Activated CD8-positive, alpha-beta memory T cell treated with anti-CD3 and anti-CD28 coated beads, Interleukin-2, amount 50 U/mL, for 4 hours (primary cell): ENCODE data around the gene PSMA8.
A peak's percentile ranks its signal among the peaks of the same experiment; 100 is the strongest.
"Not testable (repeated sequence)": the region's sequence is repeated elsewhere in the genome, so short reads cannot be mapped to it uniquely, and the experiment has no call there.

ENCODE experiments used
- DNase-seq: peaks from one replicate; pipeline ENCODE4 v3.0.0-alpha.2; 2020

PSMA8 gene

GRCh38 chr18:26133652-26134051, at the start of gene PSMA8:
TSS of gene PSMA8 (plus strand) at chr18:26133869. CDS start at chr18:26133966, 97 bp downstream.
- peak; percentile 64 for DNase-seq

DNA sequence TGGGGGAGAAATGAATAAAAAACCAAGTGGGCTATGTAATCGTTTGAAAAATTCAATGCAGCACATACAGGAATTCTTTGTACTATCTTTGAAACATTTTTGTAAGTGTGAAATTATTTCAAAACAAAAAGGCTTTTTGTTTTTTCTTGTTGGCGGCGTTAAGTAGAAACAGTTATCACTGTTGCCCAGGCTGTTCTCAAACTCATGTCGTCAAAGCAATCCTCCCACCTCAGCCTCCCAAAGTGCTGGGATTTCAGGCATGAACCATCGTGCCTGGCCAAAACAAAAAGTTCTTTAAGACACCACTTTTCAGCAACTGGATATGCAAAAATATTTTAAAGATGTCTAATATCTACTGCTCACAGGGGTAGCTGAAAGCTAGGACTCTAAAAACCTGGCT, 48.6 kb upstream of the PSMA8 start:
- DNase-seq: no peak

DNA sequence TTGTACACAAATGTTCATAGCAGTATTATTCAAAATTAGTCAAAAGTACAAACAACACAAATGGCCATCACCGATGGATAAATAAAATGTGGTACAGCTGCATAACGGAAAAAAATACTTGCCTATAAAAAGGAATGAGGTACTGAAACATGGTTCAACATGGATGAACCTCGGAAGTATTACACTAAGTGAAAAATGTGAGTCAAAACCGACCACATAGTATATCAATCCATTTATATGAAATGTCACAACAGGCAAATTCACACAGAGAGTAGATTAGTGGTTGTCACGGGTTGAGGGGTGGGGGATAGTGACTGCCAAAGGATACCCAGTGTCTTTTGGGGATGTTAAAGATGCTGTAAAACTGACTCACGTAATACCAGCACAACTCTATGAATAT, 46.7 kb upstream of the PSMA8 start:
- DNase-seq: no peak

DNA sequence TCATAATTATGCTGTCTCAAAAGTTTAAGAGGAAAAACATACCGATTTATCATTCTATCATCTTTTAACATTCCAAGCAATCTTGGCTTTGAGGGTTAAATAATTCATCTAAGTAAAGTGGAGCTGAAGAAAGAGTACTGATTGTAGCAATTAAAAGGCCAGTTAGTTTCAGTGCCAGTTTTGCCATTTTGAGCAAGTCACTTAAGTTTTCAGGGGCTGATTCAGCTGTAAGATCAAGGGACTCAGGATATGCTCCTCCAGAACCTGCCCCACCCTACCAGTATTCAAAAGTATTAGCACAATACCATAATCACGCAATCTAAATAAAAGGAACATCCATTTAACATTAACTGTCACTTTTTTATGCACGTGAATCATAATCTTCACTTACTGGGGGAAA, 45.2 kb upstream of the PSMA8 start:
- DNase-seq: no peak

- no peak for DNase-seq
Measured at GRCh38 chr18:26089293-26090129, 44.2 kb upstream of the PSMA8 start.

GRCh38 chr18:26090130-26091046, 43.3 kb upstream of the PSMA8 start, which contains the start of gene SS18:
TSS of gene SS18 (minus strand) at chr18:26090613. CDS start at chr18:26090569, 44 bp downstream.
- peak; percentile 87 for DNase-seq

DNA sequence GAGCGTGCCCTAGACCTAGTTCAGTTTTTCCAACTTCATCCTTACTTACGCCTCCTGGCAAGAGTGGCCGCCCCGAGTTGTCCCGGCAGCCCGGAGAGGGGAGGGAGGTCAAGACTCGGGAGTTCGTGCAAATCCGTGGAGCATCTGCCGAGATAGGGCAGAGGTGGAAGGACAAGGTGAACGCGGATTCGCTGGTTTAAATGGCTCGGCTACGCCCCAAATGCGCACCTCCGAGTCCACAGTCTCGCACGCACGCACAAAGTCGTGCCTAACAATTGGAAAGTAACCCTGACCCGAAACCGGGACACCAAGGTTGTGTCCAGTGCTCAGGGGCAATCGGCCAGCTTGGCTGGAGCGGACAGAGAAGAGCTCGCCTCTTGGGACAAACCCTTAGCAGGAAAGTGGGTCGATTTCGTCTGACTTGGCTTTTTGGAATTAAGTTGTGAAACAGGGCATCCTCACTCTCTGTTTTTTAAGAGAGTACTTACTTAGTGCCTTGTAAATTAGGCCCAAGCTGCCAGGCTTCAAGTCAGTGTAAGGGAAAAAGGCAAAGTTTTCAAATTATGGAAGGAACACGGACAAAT, 42.5 kb upstream of the PSMA8 start:
- no peak for DNase-seq

DNA sequence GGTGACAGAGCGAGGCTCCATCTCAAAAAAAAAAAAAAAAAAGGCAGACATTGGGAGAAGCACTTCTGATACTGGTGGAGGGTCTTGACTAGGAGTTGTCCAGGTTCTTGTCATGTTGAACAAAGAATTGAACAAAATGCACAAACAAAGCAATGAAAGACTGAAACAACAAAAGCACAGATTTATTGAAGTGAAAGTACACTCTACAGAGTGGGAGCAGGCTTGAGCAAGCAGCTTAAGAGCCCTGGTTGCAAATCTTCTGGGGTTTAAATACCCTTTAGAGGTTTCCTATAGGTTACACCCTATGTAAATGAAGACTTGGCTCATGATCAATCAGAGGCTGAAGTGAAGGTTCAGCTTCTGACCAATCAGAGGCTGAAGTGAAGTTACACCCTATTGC, 36.8 kb upstream of the PSMA8 start:
- DNase-seq: no peak

GRCh38 chr18:26097563-26097962, 36.1 kb upstream of the PSMA8 start:
- no peak for DNase-seq

DNA sequence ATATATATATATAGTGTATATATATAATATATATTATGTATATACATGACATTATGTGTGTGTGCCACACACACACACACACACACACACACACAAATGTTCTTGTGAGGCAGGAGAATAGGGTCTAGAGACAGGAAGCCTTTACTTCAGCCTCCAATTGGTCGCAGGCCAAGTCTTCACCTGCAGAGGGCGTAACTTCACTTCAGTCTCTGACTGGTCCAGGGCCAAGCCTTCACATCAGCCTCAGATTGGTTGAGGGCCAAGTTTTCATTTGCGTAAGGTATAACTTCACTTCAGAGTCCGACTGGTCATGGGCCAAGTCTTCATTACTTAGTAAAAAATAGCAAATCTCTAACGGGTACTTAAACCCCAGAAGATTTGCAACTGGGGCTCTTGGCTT, 30.1 kb upstream of the PSMA8 start:
- DNase-seq: peak; percentile 32

DNA sequence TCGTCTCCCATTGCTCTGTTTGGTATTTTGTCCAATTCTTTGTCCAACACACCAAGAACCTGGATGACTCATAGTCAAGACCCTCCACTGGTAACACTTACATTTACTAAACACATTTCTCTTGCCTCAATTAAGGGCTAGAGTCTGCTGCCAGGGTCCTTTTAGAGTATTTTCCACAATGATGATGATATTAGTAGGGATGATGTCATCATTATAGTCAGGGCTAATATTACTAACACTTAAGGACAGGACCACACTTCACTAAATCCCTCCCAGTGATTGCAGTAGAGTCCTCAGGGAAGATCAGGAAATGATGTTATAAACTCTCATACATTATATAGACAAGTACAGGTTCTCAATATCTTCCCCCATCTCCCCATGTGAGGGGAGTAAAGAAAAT, 29.6 kb upstream of the PSMA8 start:
- no peak for DNase-seq

- no peak for DNase-seq
Measured at GRCh38 chr18:26119246-26119645, 14.4 kb upstream of the PSMA8 start.

DNA sequence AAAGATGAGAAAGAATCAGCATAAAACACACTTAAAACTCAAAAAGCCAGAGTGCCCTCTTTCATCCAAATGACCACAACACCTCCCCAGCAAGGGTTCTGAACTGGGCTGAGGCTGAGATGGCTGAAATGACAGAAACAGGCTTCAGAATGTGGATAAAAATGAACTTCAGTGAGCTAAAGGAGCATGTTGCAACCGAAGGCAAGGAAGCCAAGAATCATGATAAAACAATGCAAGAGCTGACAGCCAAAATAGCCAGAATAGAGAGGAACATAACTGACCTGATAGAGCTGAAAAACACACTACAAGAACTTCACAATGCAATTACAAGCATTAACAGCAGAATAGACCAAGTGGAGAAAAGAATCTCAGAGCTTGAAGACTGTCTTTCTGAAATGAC, 12.2 kb upstream of the PSMA8 start:
- no peak for DNase-seq

- not testable (repeated sequence) for DNase-seq
Measured at GRCh38 chr18:26121994-26122393, 11.7 kb upstream of the PSMA8 start.

GRCh38 chr18:26127786-26128185, 5.9 kb upstream of the PSMA8 start:
- DNase-seq: no peak

DNA sequence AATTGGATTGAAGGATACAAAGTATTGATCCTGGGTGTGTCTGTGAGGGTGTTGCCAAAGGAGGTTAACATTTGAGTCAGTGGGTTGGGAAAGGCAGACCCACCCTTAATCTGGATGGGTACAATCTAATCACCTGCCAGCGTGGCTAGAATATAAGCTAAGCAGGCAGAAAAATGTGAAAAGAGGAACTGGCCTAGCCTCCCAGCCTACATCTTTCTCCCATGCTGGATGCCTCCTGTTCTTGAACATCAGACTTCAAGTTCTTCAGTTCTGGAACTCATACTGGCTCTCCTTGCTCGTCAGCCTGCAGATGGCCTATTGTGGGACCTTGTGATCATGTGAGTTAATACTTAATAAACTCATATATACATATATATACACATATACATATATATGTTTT, 5.5 kb upstream of the PSMA8 start:
- DNase-seq: not testable (repeated sequence)

DNA sequence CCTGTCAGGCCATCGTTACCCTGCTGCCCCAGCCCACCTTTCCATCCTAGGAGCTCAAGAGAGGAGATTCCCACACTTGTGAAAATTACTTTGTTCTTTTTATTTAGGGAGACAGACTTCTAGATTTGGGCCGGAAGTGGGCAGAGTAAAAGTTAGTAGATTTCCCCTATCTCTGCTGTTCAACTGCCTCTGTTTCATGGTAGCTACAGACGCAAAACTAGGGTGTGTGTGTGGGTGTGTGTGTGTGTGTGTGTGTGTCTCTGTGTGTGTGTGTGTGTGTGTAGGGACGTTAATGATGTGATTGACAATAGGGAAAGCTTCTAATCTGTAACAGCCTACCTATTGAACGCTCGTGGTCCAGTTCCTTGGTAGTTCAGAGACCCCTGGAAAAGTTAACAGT, 438 bp downstream of the PSMA8 start:
- DNase-seq: no peak

GRCh38 chr18:26135548-26135947, 1.9 kb downstream of the PSMA8 start:
- no peak for DNase-seq

DNA sequence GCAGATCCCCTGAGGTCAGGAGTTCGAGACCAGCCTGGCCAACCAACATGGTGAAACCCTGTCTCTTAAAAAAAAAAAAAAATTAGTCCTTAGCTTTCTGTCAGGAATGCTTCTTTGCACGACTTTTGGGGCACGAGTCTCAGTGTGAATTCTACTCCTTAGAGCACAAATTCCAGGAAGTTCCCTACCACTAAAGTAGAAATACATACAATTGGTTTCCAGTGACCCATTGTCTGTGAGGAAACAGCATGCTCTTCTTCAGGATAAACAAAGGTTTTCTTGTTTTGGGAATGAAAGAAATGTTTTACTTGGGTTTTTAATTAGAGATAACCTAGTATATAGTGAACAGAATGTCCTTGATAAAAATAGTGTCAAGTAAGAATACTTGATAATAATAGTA, 23.7 kb downstream of the PSMA8 start:
- DNase-seq: no peak

DNA sequence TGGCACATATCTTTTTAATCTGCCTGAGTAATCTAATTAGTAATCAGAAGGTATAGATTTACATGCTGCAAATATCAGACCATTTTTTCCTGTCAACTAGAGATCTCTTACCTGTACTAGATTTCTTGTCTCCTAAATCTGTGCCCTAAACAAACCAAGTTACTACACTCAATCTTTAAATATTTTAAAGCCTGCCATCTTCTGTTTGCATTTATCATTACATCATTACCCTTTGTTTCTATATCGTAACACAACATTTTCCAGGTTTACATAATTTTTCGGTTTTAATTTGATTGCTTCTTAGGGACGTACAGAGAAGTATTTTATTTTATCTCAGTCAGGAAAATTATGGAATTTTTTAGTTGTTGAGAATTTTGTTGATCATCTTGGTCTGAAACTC, 25.7 kb downstream of the PSMA8 start:
- no peak for DNase-seq

DNA sequence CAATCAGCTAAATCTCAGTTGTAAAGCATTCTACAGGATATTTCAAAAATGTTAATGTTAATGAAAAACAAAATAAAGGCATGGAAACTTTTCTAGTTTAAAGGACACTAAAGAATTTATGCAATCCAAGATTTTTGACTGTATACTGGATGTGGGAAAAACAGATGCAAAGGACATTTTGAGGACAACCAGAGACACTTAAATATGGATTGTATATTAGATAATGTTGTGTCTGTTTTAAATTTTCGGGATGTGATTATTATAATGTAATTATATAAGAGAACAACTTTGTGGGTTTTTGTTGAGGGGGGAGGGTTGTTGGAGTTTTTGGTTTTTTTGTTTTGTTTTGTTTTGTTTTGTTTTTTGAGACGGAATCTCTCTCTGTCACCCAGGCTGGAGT, 30.9 kb downstream of the PSMA8 start:
- DNase-seq: no peak

GRCh38 chr18:26167592-26167991, 33.9 kb downstream of the PSMA8 start:
- not testable (repeated sequence) for DNase-seq

DNA sequence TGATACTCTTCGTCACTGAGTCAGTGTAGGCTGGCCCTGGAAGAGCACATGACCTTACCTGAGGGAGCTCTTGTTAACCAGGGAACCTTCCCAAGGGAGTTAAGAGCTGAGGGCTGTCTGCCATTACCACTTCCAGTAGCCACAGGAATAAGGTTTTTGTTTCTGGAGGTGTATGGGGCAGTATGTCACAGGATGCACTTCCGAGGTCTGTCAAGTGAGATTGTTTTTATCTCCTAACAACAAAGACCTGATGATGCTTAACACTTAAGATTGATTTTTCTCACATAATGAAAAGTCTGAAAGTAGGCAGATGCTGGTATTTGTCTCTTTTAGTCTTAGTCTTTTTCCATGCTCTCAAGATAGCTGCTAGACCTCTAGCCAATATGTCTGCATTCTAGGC, 41.8 kb downstream of the PSMA8 start:
- no peak for DNase-seq

GRCh38 chr18:26176134-26176533, 42.5 kb downstream of the PSMA8 start:
- no peak for DNase-seq
